Smooth muscle cell of trachea (primary cell): ENCODE data around the gene LEAP2. TPM values are rescaled to one million over a fixed set of nuclear protein-coding genes. Genes with fewer than 3 reads are reported as not detected.

Source experiments
- total RNA-seq: library from RNA; depleted of rRNA; stranded (reverse); fragments of >200 nt; gene quantifications from 2 replicates; pipeline ENCODE4 v1.2.1, GENCODE V29; 2014

The LEAP2 gene, protein sequence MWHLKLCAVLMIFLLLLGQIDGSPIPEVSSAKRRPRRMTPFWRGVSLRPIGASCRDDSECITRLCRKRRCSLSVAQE
- total RNA-seq, result 0.15 and 0.50 TPM in 2 replicates

DNA sequence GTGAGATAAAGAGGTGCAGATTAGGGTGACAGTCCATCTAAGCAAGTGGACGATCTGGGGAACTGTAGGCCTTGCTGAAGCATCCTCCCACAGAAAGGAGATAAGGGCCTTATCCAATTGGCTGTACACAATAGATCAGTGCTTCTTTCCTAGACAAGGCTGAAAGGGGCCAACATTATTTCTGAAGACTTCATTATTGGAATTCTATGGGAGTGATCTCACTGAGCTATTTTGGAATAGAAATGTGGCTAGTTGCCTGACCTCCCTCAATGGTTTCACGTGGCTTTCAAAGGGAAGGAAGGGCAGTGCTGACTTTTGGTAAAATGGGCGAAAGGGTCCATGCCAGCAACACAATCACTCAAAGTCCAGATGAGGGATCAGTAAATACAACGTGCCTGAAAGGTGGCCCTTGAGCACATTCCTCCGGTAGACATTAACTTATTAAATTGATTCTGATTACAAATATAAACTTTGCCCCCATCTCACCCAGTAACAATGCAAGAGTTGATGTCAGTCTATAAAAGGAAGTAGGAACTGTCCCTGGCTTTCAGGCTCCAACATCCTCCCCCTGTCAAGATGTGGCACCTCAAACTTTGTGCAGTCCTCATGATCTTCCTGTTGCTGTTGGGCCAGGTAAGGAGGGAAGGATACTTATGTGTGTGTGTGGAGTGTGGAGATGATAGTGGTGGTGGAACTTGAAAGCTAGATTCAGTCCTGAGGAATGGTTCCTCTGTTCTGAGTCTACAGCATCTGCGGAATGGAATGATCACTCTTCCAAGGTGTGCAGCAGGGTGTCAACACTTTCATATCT lies at the start of gene LEAP2:
LEAP2 (plus strand) TSS at position 550 of the 811 bp plus-strand sequence; CDS start at position 577, 27 bp downstream.

DNA sequence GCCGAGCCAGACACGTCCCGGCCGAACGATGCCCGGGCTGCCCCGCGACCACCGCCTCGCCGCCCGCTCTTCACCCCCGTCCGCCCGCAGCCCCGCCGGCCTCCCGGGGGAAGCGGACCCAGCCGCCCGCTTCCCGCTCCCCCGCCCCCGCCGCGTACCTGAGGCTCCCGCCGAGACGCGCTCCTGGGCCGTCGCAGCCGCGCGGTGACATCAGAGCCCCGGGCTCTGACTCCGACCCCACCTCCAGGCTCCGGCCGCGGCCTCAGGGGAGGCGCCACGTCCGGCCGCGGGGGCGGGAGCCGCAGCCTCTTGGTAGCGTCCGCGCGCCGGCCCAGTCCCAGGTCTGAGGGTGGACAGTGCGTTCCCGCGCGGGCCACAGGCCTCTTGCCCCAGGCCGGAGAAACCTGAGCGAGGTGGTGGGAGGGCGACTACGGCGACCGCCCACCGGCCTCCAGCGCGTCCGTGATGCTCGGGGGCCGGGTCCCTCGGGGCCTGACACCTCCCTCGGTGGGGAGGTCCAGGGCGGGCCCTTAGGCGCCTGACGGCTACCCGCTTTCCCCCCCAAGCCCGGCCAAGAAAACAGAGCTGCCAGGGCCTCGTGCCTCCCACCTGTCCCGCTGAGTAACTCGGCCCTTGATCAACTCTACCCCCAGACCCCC lies 42.9 kb upstream of the LEAP2 start, which contains the start of gene SHROOM1:
SHROOM1 (minus strand) TSS at position 212 of the 659 bp plus-strand sequence. CDS start 4,507 bp downstream, outside the sequence.

DNA sequence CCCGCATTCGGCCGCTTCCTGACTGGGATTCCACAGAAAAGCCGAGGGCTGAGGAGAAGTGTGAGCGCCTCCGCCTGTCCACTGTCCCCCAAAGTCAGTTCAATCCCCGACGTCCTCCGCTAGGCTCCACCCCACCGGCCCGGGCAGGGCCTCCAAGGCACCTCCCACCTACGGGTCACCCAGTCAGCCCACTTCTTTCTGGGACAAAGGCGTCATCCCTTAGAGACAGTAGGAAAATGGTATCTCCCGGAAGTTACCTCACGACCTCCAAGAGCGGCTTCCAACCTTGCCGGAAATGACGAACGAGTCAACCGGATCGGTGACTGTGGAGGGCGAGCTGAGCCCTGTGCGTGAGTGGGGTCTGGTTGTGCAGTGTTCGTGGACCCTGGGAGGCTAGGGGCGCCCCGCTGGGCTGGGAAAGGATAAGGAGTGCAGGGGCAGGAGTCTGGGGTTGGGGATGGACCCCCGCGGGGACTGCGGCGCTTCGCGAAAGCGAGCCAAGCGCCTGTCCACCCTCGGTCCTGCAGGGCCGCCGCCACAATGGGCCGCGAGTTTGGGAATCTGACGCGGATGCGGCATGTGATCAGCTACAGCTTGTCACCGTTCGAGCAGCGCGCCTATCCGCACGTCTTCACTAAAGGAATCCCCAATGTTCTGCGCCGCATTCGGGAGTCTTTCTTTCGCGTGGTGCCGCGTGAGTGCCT lies 7.0 kb upstream of the LEAP2 start, which contains the start of the genes GDF9 and UQCRQ:
GDF9 (minus strand) TSS at position 128 of the 704 bp plus-strand sequence. CDS start 1,936 bp downstream, outside the sequence.
UQCRQ (plus strand) TSS at position 301 of the 704 bp plus-strand sequence; CDS start at position 541, 240 bp downstream.

Other genes starting within 250 kb of the LEAP2 start
- not detected in 2 replicates for gene IL13, start 215.5 kb upstream of the LEAP2 start, total RNA-seq
- not detected in 2 replicates for gene IL4, start 199.7 kb upstream of the LEAP2 start, total RNA-seq
- gene KIF3A, start 136.1 kb upstream of the LEAP2 start, total RNA-seq, result 7.8 and 12.2 TPM in 2 replicates
- gene CCNI2, start 126.2 kb upstream of the LEAP2 start, total RNA-seq, result not detected in 2 replicates
- gene SEPTIN8, start 96.4 kb upstream of the LEAP2 start, total RNA-seq, result 53.4 and 74.6 TPM in 2 replicates
- gene SOWAHA, start 60.4 kb upstream of the LEAP2 start, total RNA-seq, result 0.15 and 0.17 TPM in 2 replicates
- gene SHROOM1, start 43.0 kb upstream of the LEAP2 start, total RNA-seq, result 8.6 and 9.1 TPM in 2 replicates
- 0.15 and 0.17 TPM in 2 replicates for gene GDF9, start 7.2 kb upstream of the LEAP2 start, total RNA-seq
- 97.4 and 130 TPM in 2 replicates for gene UQCRQ, start 7.0 kb upstream of the LEAP2 start, total RNA-seq
- 45.8 and 54.0 TPM in 2 replicates for gene AFF4, start 90.0 kb downstream of the LEAP2 start, total RNA-seq
- gene ZCCHC10, start 152.9 kb downstream of the LEAP2 start, total RNA-seq, result 11.9 and 17.0 TPM in 2 replicates
- gene HSPA4, start 178.3 kb downstream of the LEAP2 start, total RNA-seq, result 129 and 165 TPM in 2 replicates